Hindlimb muscle (tissue), 1 donor: ENCODE results near the gene SUZ12. TPM values are rescaled to one million over a fixed set of nuclear protein-coding genes. Genes with fewer than 3 reads are reported as not detected.
"Not testable (repeated sequence)": the region's sequence is repeated elsewhere in the genome, so short reads cannot be mapped to it uniquely, and the experiment has no call there.

Experiments used
- DNase-seq: peaks from one replicate; pipeline ENCODE4 v3.0.0-alpha.2; 2013
- polyA plus RNA-seq: library from polyadenylated mRNA; unstranded; fragments of 120-200 nt; gene quantifications from one replicate; pipeline ENCODE4 v1.2.1, GENCODE V29; 2013; ENCODE audit not compliant: insufficient read length

SUZ12 gene
- 20.0 TPM for polyA plus RNA-seq

- peak; percentile 90 for DNase-seq
Observed at GRCh38 chr17:31936615-31937609, at the start of gene SUZ12. Gene SUZ12 (plus strand): TSS chr17:31937007. CDS start chr17:31937247, 240 bp downstream.

GRCh38 chr17:31888124-31888523, 48.7 kb upstream of the SUZ12 start:
- DNase-seq = no peak

DNA sequence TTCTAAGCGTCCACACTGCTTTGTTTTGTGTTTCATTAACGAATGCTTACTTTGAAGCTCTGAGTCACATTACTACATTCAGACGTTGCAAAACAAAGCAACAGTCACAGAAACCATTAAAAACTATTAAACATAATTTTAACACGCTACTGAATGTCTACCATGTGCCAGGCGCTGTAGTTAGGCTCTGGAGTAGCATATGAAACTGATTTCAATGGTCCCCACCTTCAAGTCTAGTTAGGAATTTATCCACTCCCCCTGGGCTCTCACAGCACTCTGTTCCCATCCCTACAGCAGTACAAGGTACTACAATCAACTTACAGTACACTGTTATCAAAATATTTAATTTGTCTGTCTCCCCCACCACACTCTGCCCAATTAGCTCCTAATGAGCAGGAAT, 35.9 kb upstream of the SUZ12 start:
- no peak for DNase-seq

GRCh38 chr17:31902693-31903092, 34.1 kb upstream of the SUZ12 start:
- DNase-seq = no peak

- DNase-seq = no peak
Observed at GRCh38 chr17:31903401-31903800, 33.4 kb upstream of the SUZ12 start.

- DNase-seq = peak; percentile 59
Observed at GRCh38 chr17:31907342-31907962, 29.4 kb upstream of the SUZ12 start.

GRCh38 chr17:31908386-31908785, 28.4 kb upstream of the SUZ12 start:
- no peak for DNase-seq

- DNase-seq = not testable (repeated sequence)
Observed at GRCh38 chr17:31912705-31913104, 24.1 kb upstream of the SUZ12 start.

DNA sequence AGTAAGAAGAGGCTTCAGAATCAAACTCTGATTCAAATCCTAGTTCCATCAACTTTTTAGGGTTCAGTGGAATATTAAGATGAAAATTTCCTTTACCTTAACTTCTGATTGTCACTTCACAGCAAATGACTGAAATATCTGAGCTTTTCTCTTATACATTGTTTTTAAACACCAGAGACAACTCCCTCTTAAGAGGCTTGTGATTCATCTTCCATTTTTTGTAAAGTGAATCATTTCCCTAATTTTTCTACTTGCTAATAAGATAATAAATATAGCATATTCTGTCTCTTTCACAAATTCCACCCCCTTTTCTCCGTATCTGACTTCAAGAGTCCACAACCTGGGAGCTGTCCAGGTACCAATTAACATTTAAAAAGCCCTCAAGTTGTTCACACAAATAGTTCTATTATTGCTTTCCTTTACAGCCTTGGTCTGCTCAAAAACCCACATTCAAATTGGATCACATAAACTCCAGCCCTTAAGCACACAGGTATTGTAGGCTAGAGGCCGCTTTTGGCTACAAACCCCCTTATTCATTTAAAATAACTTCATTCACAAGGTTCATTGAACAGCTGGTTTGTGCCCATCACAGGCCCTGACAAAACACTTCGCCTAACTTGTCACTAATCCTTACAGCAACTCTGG, 21.2 kb upstream of the SUZ12 start:
- DNase-seq = no peak

DNA sequence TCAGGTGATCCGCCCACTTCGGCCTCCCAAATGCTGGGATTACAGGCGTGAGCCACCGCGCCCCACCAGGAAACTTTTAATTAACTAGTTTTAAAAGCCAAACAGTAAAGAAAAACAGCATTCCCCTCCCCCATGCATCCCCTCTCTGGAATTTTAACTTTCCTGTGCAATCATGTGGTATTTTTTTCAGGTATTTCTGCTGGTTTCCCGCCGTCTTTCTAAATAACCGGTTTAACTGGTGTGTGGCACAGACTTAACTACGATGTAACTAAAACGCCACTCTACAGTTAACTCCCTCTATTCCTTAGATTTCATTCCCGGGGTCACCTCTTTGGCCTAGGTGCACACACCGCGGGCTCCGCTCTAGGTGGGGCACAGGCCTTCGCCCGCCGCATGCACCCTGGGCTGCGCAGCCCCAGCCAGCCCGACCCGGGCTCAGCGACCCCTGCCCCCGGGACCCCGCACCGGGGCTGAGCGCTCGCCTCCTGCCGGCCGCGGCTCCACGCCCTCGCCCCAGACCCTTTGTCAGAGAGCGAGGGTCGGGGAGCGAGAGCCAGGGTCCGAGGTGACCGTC, 20.2 kb upstream of the SUZ12 start:
- DNase-seq = no peak

- DNase-seq = no peak
Observed at GRCh38 chr17:31917065-31917529, 19.7 kb upstream of the SUZ12 start.

- DNase-seq = not testable (repeated sequence)
Observed at GRCh38 chr17:31917721-31918120, 19.1 kb upstream of the SUZ12 start.

DNA sequence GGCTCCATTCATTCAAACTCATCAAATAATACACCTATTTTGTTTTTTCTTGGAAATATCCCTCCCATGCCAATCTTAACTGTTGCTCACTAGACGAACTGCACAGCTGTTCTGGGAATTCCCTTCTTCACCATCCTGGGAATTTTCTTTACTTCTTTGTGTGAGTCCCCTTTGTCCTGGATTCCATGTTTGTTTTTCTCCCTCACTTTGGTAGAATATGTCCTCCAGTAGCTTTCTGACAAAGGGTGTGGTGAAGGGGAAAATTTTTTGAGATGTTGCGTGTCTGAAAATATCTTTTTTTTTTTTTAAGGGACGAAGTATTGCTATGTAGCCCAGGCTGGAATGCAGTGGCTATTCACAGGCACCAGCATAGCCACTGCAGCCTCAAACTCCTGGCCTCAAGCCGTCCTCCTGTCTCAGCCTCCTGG, 18.1 kb upstream of the SUZ12 start:
- DNase-seq = no peak

GRCh38 chr17:31919802-31920525, 16.8 kb upstream of the SUZ12 start:
- DNase-seq = no peak

GRCh38 chr17:31926100-31926729, 10.6 kb upstream of the SUZ12 start:
- no peak for DNase-seq

DNA sequence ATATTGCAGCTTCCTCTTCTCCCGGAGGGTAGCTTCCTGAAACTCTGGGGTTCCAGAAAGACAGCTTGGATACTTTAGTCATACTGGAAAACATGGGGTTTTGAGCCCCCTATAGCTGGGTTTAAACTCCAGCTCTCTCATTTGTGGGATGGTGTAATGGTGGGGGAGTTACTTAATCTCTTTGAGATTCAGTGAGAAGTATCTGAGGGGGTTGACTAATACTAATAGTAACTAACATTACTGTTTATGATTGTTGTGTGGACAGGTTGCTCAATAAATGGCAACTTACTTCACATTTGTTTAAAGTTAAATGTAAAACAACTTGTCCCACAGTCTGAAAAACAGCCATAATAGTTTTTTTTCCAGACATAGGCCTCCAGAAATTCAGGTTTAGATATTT, 5.1 kb upstream of the SUZ12 start:
- no peak for DNase-seq

GRCh38 chr17:31935512-31935911, 1.3 kb upstream of the SUZ12 start:
- DNase-seq = no peak

GRCh38 chr17:31937926-31938641, 1.3 kb downstream of the SUZ12 start:
- not testable (repeated sequence) for DNase-seq

- not testable (repeated sequence) for DNase-seq
Observed at GRCh38 chr17:31941916-31942315, 5.1 kb downstream of the SUZ12 start.

DNA sequence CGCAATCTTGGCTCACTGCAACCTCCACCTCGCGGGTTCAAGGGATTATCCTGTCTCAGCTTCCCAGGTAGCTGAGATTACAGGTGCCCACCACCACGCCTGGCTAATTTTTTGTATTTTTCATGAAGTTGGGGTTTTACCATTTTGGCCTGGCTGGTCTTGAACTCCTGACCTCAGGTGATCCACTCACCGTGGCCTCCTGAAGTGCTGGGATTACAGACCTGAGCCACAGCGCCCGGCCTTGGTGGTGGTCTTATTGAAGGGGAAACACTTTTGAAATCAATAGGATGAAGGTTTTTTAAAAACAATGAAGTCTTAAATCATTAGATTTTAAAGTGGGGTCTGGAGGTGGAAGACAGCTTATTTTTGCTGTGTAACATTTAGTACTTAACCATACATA, 5.6 kb downstream of the SUZ12 start:
- DNase-seq = not testable (repeated sequence)

GRCh38 chr17:31951953-31952352, 15.1 kb downstream of the SUZ12 start:
- DNase-seq = not testable (repeated sequence)
